Neural cell (in vitro differentiated cells): ENCODE measurements around the gene DCAF7. TPM values are rescaled to one million over a fixed set of nuclear protein-coding genes. Genes with fewer than 3 reads are reported as not detected.

ENCODE experiments used
- H2AFZ ChIP-seq: fragments of 200-600, 300-800 bp; sonication (generic), shearing (Covaris generic); 2 replicates; pipeline ENCODE4 v1.6.0; 2014; ENCODE audit warnings: low read depth, mild to moderate bottlenecking, antibody characterized with exemption, low read length, moderate library complexity
- H3F3A ChIP-seq: fragments of 200-600 bp; shearing (Covaris generic); 2 replicates; pipeline ENCODE4 v1.6.1; 2016; ENCODE audit warnings: mild to moderate bottlenecking, moderate library complexity, mixed read lengths, antibody characterized with exemption, low read length; ENCODE audit not compliant: insufficient read depth, poor library complexity, severe bottlenecking
- H3K27ac ChIP-seq: fragments of 200-600, 300-800 bp; sonication (generic), shearing (Covaris generic); 2 replicates; pipeline ENCODE4 v1.5.1; 2014; ENCODE audit warnings: mild to moderate bottlenecking, low read length, moderate library complexity
- H3K27me3 ChIP-seq: fragments of 300-800, 200-600 bp; sonication (generic), shearing (Covaris generic); 2 replicates; pipeline ENCODE4 v1.6.0; 2014; ENCODE audit warnings: mild to moderate bottlenecking, low read depth, low read length, moderate library complexity; ENCODE audit not compliant: insufficient read depth
- H3K36me3 ChIP-seq: fragments of 300-800, 200-600 bp; sonication (generic), shearing (Covaris generic); 2 replicates; pipeline ENCODE4 v1.5.1; 2014; ENCODE audit warnings: mild to moderate bottlenecking, antibody characterized with exemption, low read length, moderate library complexity; ENCODE audit not compliant: insufficient read depth
- H3K4me2 ChIP-seq: fragments of 300-800, 200-600 bp; sonication (generic), shearing (Covaris generic); 2 replicates; pipeline ENCODE4 v1.6.0; 2014; ENCODE audit warnings: mild to moderate bottlenecking, low read length
- H3K4me3 ChIP-seq: fragments of 300-800, 200-600 bp; sonication (generic), shearing (Covaris generic); 2 replicates; pipeline ENCODE4 v1.5.1; 2014; ENCODE audit warnings: mild to moderate bottlenecking, low read length, moderate library complexity
- H3K79me2 ChIP-seq: fragments of 200-600 bp; shearing (Covaris generic); replicated peaks from 2 replicates; pipeline ENCODE4 v1.6.0; 2014; ENCODE audit warnings: mild to moderate bottlenecking, low read length, moderate library complexity; ENCODE audit not compliant: insufficient read depth
- H3K9ac ChIP-seq: fragments of 300-800, 200-600 bp; sonication (generic), shearing (Covaris generic); 2 replicates; pipeline ENCODE4 v1.6.1; 2016; ENCODE audit warnings: mild to moderate bottlenecking, low read length, mixed read lengths
- H3K9me2 ChIP-seq: fragments of 200-600 bp; shearing (Covaris generic); 2 replicates; pipeline ENCODE4 v1.6.1; 2016; ENCODE audit warnings: mild to moderate bottlenecking, low read length, mixed read lengths; ENCODE audit not compliant: insufficient read depth
- H3K9me3 ChIP-seq: fragments of 200-600, 300-800 bp; sonication (generic), shearing (Covaris generic); 2 replicates; pipeline ENCODE4 v1.6.1; 2016; ENCODE audit warnings: mild to moderate bottlenecking, mixed run types, low read length, moderate library complexity, mixed read lengths
- H4K20me1 ChIP-seq: fragments of 200-600 bp; shearing (Covaris generic); 2 replicates; pipeline ENCODE4 v1.6.1; 2016; ENCODE audit warnings: mild to moderate bottlenecking, mixed run types; ENCODE audit not compliant: insufficient read depth
- EP300 ChIP-seq: fragments of 450-650 bp; conservative IDR thresholded peaks from 2 replicates; pipeline ENCODE4 v1.6.1; 2014; ENCODE audit warnings: antibody characterized with exemption, mild to moderate bottlenecking, moderate library complexity; ENCODE audit not compliant: poor library complexity, severe bottlenecking
- EZH2 ChIP-seq: fragments of 200-600, 300-800 bp; shearing (Covaris generic), sonication (generic); IDR thresholded peaks from 2 replicates; pipeline ENCODE4 v1.6.1; 2014; ENCODE audit warnings: antibody characterized with exemption, low read length, borderline replicate concordance, mild to moderate bottlenecking; ENCODE audit not compliant: insufficient read depth, poor library complexity, severe bottlenecking
- MXI1 ChIP-seq: fragments of 450-650 bp; conservative IDR thresholded peaks from 2 replicates; pipeline ENCODE4 v1.6.1; 2014; ENCODE audit warnings: antibody characterized with exemption, mild to moderate bottlenecking; ENCODE audit not compliant: poor library complexity, severe bottlenecking
- POLR2AphosphoS5 ChIP-seq: IDR thresholded peaks from 2 replicates; pipeline ENCODE4 v1.6.1; 2012
- RAD21 ChIP-seq: fragments of 450-650 bp; conservative IDR thresholded peaks from 2 replicates; pipeline ENCODE4 v1.6.1; 2014; ENCODE audit warnings: antibody characterized with exemption, mild to moderate bottlenecking, moderate library complexity
- SMC3 ChIP-seq: fragments of 450-650 bp; conservative IDR thresholded peaks from 2 replicates; pipeline ENCODE4 v1.6.1; 2014; ENCODE audit warnings: antibody characterized with exemption, mild to moderate bottlenecking, moderate library complexity; ENCODE audit not compliant: poor library complexity
- TAF1 ChIP-seq: IDR thresholded peaks from 2 replicates; pipeline ENCODE4 v1.6.1; 2012; ENCODE audit warnings: low read depth
- polyA plus RNA-seq: library from polyadenylated mRNA; depleted of rRNA; stranded (reverse); fragments of >200 nt; gene quantifications from 2 replicates; pipeline ENCODE4 v1.2.3, GENCODE V29; 2014
- TF ChIP-seq, protein P1 (sequence below): fragments of 450-650 bp; IDR thresholded peaks from 2 replicates; pipeline ENCODE4 v1.5.1; 2014; ENCODE audit warnings: antibody characterized with exemption, mild to moderate bottlenecking, moderate library complexity; ENCODE audit not compliant: poor library complexity, severe bottlenecking
- TF ChIP-seq, protein P2 (sequence below): IDR thresholded peaks from 2 replicates; pipeline ENCODE4 v1.6.1; 2012; ENCODE audit warnings: borderline replicate concordance

The DCAF7 gene
- polyA plus RNA-seq, 1 donor from 2014 or later, result 35.3 TPM

GRCh38 chr17:63511331-63511730, 38.9 kb upstream of the DCAF7 start:
- no peak overlapping the region for H3K9ac ChIP-seq
- H3K79me2 ChIP-seq, result no peaks in the 10 kb centered on the region
- no peaks in the 10 kb centered on the region for H3F3A ChIP-seq
- H3K27ac ChIP-seq, result no peak overlapping the region
- no peak overlapping the region for H3K4me3 ChIP-seq
- no peaks in the 10 kb centered on the region for H3K27me3 ChIP-seq
- H3K36me3 ChIP-seq, result no peaks in the 10 kb centered on the region
- H3K4me2 ChIP-seq, result no peak overlapping the region
- no peaks in the 10 kb centered on the region for H4K20me1 ChIP-seq
- H3K9me3 ChIP-seq, result no peaks in the 10 kb centered on the region
- no peaks in the 10 kb centered on the region for H3K9me2 ChIP-seq
- TF ChIP-seq, protein P1, sequence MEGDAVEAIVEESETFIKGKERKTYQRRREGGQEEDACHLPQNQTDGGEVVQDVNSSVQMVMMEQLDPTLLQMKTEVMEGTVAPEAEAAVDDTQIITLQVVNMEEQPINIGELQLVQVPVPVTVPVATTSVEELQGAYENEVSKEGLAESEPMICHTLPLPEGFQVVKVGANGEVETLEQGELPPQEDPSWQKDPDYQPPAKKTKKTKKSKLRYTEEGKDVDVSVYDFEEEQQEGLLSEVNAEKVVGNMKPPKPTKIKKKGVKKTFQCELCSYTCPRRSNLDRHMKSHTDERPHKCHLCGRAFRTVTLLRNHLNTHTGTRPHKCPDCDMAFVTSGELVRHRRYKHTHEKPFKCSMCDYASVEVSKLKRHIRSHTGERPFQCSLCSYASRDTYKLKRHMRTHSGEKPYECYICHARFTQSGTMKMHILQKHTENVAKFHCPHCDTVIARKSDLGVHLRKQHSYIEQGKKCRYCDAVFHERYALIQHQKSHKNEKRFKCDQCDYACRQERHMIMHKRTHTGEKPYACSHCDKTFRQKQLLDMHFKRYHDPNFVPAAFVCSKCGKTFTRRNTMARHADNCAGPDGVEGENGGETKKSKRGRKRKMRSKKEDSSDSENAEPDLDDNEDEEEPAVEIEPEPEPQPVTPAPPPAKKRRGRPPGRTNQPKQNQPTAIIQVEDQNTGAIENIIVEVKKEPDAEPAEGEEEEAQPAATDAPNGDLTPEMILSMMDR, result no peak
- TF ChIP-seq POLR2AphosphoS5, result no peak
- no peak for TF ChIP-seq SMC3
- TF ChIP-seq, protein P2, sequence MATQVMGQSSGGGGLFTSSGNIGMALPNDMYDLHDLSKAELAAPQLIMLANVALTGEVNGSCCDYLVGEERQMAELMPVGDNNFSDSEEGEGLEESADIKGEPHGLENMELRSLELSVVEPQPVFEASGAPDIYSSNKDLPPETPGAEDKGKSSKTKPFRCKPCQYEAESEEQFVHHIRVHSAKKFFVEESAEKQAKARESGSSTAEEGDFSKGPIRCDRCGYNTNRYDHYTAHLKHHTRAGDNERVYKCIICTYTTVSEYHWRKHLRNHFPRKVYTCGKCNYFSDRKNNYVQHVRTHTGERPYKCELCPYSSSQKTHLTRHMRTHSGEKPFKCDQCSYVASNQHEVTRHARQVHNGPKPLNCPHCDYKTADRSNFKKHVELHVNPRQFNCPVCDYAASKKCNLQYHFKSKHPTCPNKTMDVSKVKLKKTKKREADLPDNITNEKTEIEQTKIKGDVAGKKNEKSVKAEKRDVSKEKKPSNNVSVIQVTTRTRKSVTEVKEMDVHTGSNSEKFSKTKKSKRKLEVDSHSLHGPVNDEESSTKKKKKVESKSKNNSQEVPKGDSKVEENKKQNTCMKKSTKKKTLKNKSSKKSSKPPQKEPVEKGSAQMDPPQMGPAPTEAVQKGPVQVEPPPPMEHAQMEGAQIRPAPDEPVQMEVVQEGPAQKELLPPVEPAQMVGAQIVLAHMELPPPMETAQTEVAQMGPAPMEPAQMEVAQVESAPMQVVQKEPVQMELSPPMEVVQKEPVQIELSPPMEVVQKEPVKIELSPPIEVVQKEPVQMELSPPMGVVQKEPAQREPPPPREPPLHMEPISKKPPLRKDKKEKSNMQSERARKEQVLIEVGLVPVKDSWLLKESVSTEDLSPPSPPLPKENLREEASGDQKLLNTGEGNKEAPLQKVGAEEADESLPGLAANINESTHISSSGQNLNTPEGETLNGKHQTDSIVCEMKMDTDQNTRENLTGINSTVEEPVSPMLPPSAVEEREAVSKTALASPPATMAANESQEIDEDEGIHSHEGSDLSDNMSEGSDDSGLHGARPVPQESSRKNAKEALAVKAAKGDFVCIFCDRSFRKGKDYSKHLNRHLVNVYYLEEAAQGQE, result no peak
- TF ChIP-seq EP300, result no peak
- no peak for TF ChIP-seq EZH2
- no peak for TF ChIP-seq TAF1
- TF ChIP-seq MXI1, result no peak
- no peak for TF ChIP-seq RAD21
- no peak overlapping the region for H2AFZ ChIP-seq

GRCh38 chr17:63512388-63512787, 37.9 kb upstream of the DCAF7 start:
- Histone ChIP-seq H3K36me3 (no peaks in the 10 kb centered on the region), H3K79me2 (no peaks in the 10 kb centered on the region), H3K9ac (no peak overlapping the region), H3K9me2 (no peaks in the 10 kb centered on the region), H3K4me3 (no peak overlapping the region), H3F3A (no peaks in the 10 kb centered on the region), H3K4me2 (no peak overlapping the region), H3K27me3 (no peaks in the 10 kb centered on the region), H4K20me1 (no peaks in the 10 kb centered on the region), H3K9me3 (no peaks in the 10 kb centered on the region), H2AFZ (no peak overlapping the region), H3K27ac (no peak overlapping the region)
- TF ChIP-seq RAD21 (no peak), MXI1 (no peak), TAF1 (no peak), EZH2 (no peak), POLR2AphosphoS5 (no peak), EP300 (no peak), SMC3 (no peak)
- TF ChIP-seq, protein P2, result no peak
- TF ChIP-seq, protein P1, result no peak
